HepG2 (cell line): ENCODE results near the gene RPS6KB2. TPM values are rescaled to one million over a fixed set of nuclear protein-coding genes. Genes with fewer than 3 reads are reported as not detected.

Experiments
- ATAC-seq: fragments of 200-7000 bp; cut with Tn5 transposase; 3 replicates; pipeline ENCODE4 v1.9.1; 2020; ENCODE audit warnings: mild to moderate bottlenecking, moderate library complexity
- BruUV-seq: library from RNA; stranded (reverse); fragments of 400-500 nt; replicated peaks from 2 replicates; lab custom pipeline; 2021; lab: Mats Ljungman, UMichigan
- CTCF ChIA-PET: fragments of 300-600 bp; formaldehyde crosslinking; extraction: SDS; loops from one replicate; lab custom pipeline; 2021; ENCODE audit warnings: low total read pairs, inconsistent platforms, low intra/inter-chr PET ratio; lab: Yijun Ruan, JAX
- POLR2A ChIA-PET: fragments of 350-600 bp; sonication (Branson Sonifier 250); formaldehyde crosslinking; loops from one replicate; lab custom pipeline; 2020; ENCODE audit warnings: antibody characterized with exemption, inconsistent platforms; lab: Yijun Ruan, JAX
- DNase-seq: peaks from one replicate; pipeline ENCODE4 v3.0.0-alpha.2; 2015; ENCODE audit warnings: low spot score
- FAIRE-seq: peaks from 3 replicates; lab custom pipeline; 2011; peaks lifted over from hg19 to GRCh38; lab: Jason Lieb, UNC
- H2AFZ ChIP-seq: one replicate; pipeline ENCODE4 v1.6.1; 2011; ENCODE audit warnings: low read length, inconsistent platforms
- H3K27ac ChIP-seq: fragments of 300-600 bp; 3 replicates; pipeline ENCODE4 v1.8.0; 2011; ENCODE audit warnings: mixed run types, mild to moderate bottlenecking, mixed read lengths, low read length, inconsistent platforms; ENCODE audit not compliant: insufficient read depth; ENCODE audit errors: extremely low read length
- H3K27me3 ChIP-seq, 2 experiments: fragments of 200-600 bp in 1 of 2; 2 replicates in 1 of 2; 3 replicates in 1 of 2; pipeline versions ENCODE4 v1.6.0 to v1.8.0; 2011; ENCODE audit warnings: low read length in 2 of 2, mild to moderate bottlenecking in 2 of 2, moderate library complexity in 2 of 2, inconsistent platforms in 1 of 2; ENCODE audit not compliant: insufficient read depth in 2 of 2, control insufficient read depth in 1 of 2
- H3K36me3 ChIP-seq, 2 experiments: fragments of 200-600 bp in 1 of 2; replicated peaks in 1 of 2; 2 replicates in 1 of 2; 3 replicates in 1 of 2; pipeline versions ENCODE4 v1.5.1 to v1.8.0; 2011; ENCODE audit warnings: low read length in 2 of 2, inconsistent platforms in 1 of 2; ENCODE audit not compliant: insufficient read depth in 2 of 2, control insufficient read depth in 1 of 2
- H3K4me1 ChIP-seq: 2 replicates; pipeline ENCODE4 v1.5.1; 2012; ENCODE audit warnings: low read length, inconsistent platforms; ENCODE audit not compliant: insufficient read depth
- H3K4me2 ChIP-seq: 2 replicates; pipeline ENCODE4 v1.6.0; 2011; ENCODE audit warnings: low read depth, low read length, inconsistent platforms
- H3K4me3 ChIP-seq, 3 experiments: fragments of 200-600 bp in 1 of 3; sonication (generic), shearing (Covaris generic) in 1 of 3; replicated peaks in 1 of 3; 2 replicates each; pipeline ENCODE4 v1.5.1; 2011 to 2016; ENCODE audit warnings: low read length in 3 of 3, inconsistent platforms in 2 of 3, low read depth in 2 of 3, mild to moderate bottlenecking in 2 of 3, control low read depth in 1 of 3, mixed read lengths in 1 of 3; ENCODE audit not compliant: insufficient read depth in 1 of 3
- H3K79me2 ChIP-seq: one replicate; pipeline ENCODE4 v1.6.1; 2011; ENCODE audit warnings: low read length, inconsistent platforms; ENCODE audit not compliant: insufficient read depth
- H3K9ac ChIP-seq: 2 replicates; pipeline ENCODE4 v1.6.0; 2011; ENCODE audit warnings: mild to moderate bottlenecking, low read depth, low read length, inconsistent platforms; ENCODE audit not compliant: insufficient read depth
- H3K9me3 ChIP-seq: 2 replicates; pipeline ENCODE4 v1.5.1; 2012; ENCODE audit warnings: mild to moderate bottlenecking, low read length
- H4K20me1 ChIP-seq: 2 replicates; pipeline ENCODE4 v1.6.0; 2011; ENCODE audit warnings: inconsistent platforms, mild to moderate bottlenecking, low read length, moderate library complexity; ENCODE audit not compliant: insufficient read depth
- BRCA1 ChIP-seq: sonication (generic); formaldehyde crosslinking; IDR thresholded peaks from 2 replicates; pipeline ENCODE4 v1.4.0; 2020; ENCODE audit warnings: missing genetic modification reagents
- FOSL2 ChIP-seq: sonication (generic); formaldehyde crosslinking; IDR thresholded peaks from 2 replicates; pipeline ENCODE4 v1.4.0; 2020; ENCODE audit warnings: missing genetic modification reagents
- FOXK2 ChIP-seq: fragments of 450-650 bp; IDR thresholded peaks from 2 replicates; pipeline ENCODE4 v1.6.1; 2016
- FOXO1 ChIP-seq: sonication (generic); formaldehyde crosslinking; IDR thresholded peaks from 2 replicates; pipeline ENCODE4 v1.4.0; 2020; ENCODE audit warnings: missing genetic modification reagents
- HNF1B ChIP-seq: sonication (generic); formaldehyde crosslinking; IDR thresholded peaks from 2 replicates; pipeline ENCODE4 v1.5.1; 2020; ENCODE audit warnings: mild to moderate bottlenecking, moderate library complexity, missing genetic modification reagents
- MAFF ChIP-seq: IDR thresholded peaks from 2 replicates; pipeline ENCODE4 v1.6.1; 2011; ENCODE audit warnings: low read depth, low read length, improper control_type of control experiment
- MLLT10 ChIP-seq: sonication (generic); formaldehyde crosslinking; IDR thresholded peaks from 2 replicates; pipeline ENCODE4 v1.4.0; 2020; ENCODE audit warnings: missing genetic modification reagents
- MYNN ChIP-seq: sonication (generic); formaldehyde crosslinking; IDR thresholded peaks from 2 replicates; pipeline ENCODE4 v1.4.0; 2020; ENCODE audit warnings: mild to moderate bottlenecking, low read depth, missing genetic modification reagents
- NBN ChIP-seq: fragments of 450-650 bp; conservative IDR thresholded peaks from 2 replicates; pipeline ENCODE4 v1.6.1; 2017
- NFKBIZ ChIP-seq: IDR thresholded peaks from 2 replicates; pipeline ENCODE4 v1.6.1; 2018; ENCODE audit warnings: missing genetic modification reagents, missing compliant biosample characterization
- ZBTB1 ChIP-seq: sonication (generic); formaldehyde crosslinking; IDR thresholded peaks from 2 replicates; pipeline ENCODE4 v1.4.0; 2020; ENCODE audit warnings: missing genetic modification reagents, borderline replicate concordance
- ZNF142 ChIP-seq: sonication (generic); formaldehyde crosslinking; IDR thresholded peaks from 2 replicates; pipeline ENCODE4 v1.4.0; 2020; ENCODE audit warnings: missing genetic modification reagents
- ZNF24 ChIP-seq: fragments of 450-650 bp; IDR thresholded peaks from 2 replicates; pipeline ENCODE4 v1.6.1; 2017; ENCODE audit warnings: antibody characterized with exemption, mild to moderate bottlenecking
- ZNF260 ChIP-seq: sonication (generic); formaldehyde crosslinking; IDR thresholded peaks from 2 replicates; pipeline ENCODE4 v1.4.0; 2020; ENCODE audit warnings: missing genetic modification reagents, low read depth, mild to moderate bottlenecking, borderline replicate concordance
- ZNF382 ChIP-seq: sonication (generic); formaldehyde crosslinking; IDR thresholded peaks from 2 replicates; pipeline ENCODE4 v1.5.0; 2020; ENCODE audit warnings: missing genetic modification reagents, mild to moderate bottlenecking, borderline replicate concordance
- ZNF546 ChIP-seq: sonication (generic); formaldehyde crosslinking; conservative IDR thresholded peaks from 2 replicates; pipeline ENCODE4 v1.8.1; 2023; ENCODE audit warnings: mild to moderate bottlenecking, missing genetic modification reagents
- ZNF558 ChIP-seq: sonication (generic); formaldehyde crosslinking; IDR thresholded peaks from 2 replicates; pipeline ENCODE4 v1.9.0; 2022; ENCODE audit warnings: mild to moderate bottlenecking, missing genetic modification reagents, borderline replicate concordance
- ZNF607 ChIP-seq: sonication (generic); formaldehyde crosslinking; IDR thresholded peaks from 2 replicates; pipeline ENCODE4 v1.5.1; 2020; ENCODE audit warnings: missing genetic modification reagents, mild to moderate bottlenecking, borderline replicate concordance
- ZZZ3 ChIP-seq: sonication (generic); formaldehyde crosslinking; IDR thresholded peaks from 2 replicates; pipeline ENCODE4 v1.4.0; 2020; ENCODE audit warnings: missing genetic modification reagents, mild to moderate bottlenecking, borderline replicate concordance
- WGBS: methylation state at CpG from one replicate; pipeline ENCODE4 v1.1.6; 2017; ENCODE audit warnings: low lambda C conversion rate; 5-methylcytosine and 5-hydroxymethylcytosine counted together
- in situ Hi-C: cut with HindIII; loops from 2 replicates; pipeline ENCODE4 v1.10.0; 2017; ENCODE audit warnings: low pct_unique_long_range_greater_than_20kb; ENCODE audit not compliant: extremely low pct_ligation_motif_present
- intact Hi-C: fragments of 100-400 bp; cut with micrococcal nuclease; formaldehyde crosslinking; loops from one replicate; pipeline ENCODE4 v1.10.0; 2022; ENCODE audit not compliant: unreplicated experiment
- polyA plus RNA-seq, 8 experiments: library from polyadenylated mRNA; depleted of rRNA in 3 of 8; stranded (reverse) in 7 of 8; unstranded in 1 of 8; fragments of >200 nt; fragmentation: Illumina TruSeq in 4 of 8; extraction: Trizol in 4 of 8; gene quantifications; 2 replicates each; pipeline versions ENCODE4 v1.2.1 to v1.2.3, GENCODE V29; 2011 to 2016; ENCODE audit warnings: low read depth in 4 of 8, missing spikeins in 1 of 8, mixed read lengths in 1 of 8; ENCODE audit not compliant: insufficient read depth in 1 of 8
- total RNA-seq, 5 experiments: library from RNA; depleted of rRNA; stranded (reverse); fragments of >200 nt; fragmentation: Illumina TruSeq; extraction: Trizol; gene quantifications; 2 replicates each; pipeline ENCODE4 v1.2.3, GENCODE V29; 2016; ENCODE audit warnings: low read depth in 1 of 5

Gene RPS6KB2
- total and polyA plus RNA-seq, 2 of the 13 experiments (the other 11 are each of a cell fraction or from before 2014, with no cell fraction given): 52.9 to 54.8 TPM

- peaks cover 61% of the 10 kb centered on the region for H3K4me1 ChIP-seq
- ChIA-PET POLR2A (interaction anchor here (4.4 to 6.2 kb wide), 2 partner anchors 15 to 51 kb away, joined by 42 to 78 read pairs; partner anchors contain the start of gene POLD4), CTCF (no interaction called here)
- 33% methylated on average over 6 of the region's 13 CpGs for WGBS
- H3K36me3 ChIP-seq: peaks cover 0 to 3% of the 10 kb centered on the region in 2 experiments; a peak in 1 of 5 replicates
- H4K20me1 ChIP-seq: peaks cover 3% of the 10 kb centered on the region; the same call in 1 of the 2 replicates
- intact Hi-C loops (no loop called here), in situ Hi-C loops (loop anchor here (5.0 kb wide), 2 partner anchors 63 to 103 kb away; partner anchors contain the start of genes CDK2AP2, PITPNM1 and TMEM134)
- H3K27me3 ChIP-seq: peaks cover 2 to 4% of the 10 kb centered on the region in 2 experiments; a peak in 1 of 5 replicates
- H3K9me3 ChIP-seq: no peaks in the 10 kb centered on the region
- ATAC-seq (no peak), DNase-seq (no peak), FAIRE-seq (no peak)
- peaks cover 14% of the 10 kb centered on the region for H3K79me2 ChIP-seq
- H3K4me3 ChIP-seq: peak overlapping the region in 2 of 3 experiments; percentile 52 to 57; a peak in 5 of 6 replicates
- H3K4me2 ChIP-seq: peak overlapping the region; percentile 69
- BruUV-seq: no TSS peak
- no peak overlapping the region for H3K27ac ChIP-seq
- peak overlapping the region; percentile 50; the same call in 1 of the 2 replicates for H3K9ac ChIP-seq
- H2AFZ ChIP-seq: no peak overlapping the region
- TF ChIP-seq ZNF382 (no peak), ZNF142 (no peak), NBN (no peak), ZNF24 (no peak), ZZZ3 (CRISPR knock-in tag) (no peak), MLLT10 (CRISPR knock-in tag) (no peak), FOSL2 (no peak), ZNF558 (CRISPR knock-in tag) (no peak), ZNF607 (CRISPR knock-in tag) (no peak), ZNF546 (CRISPR knock-in tag) (no peak), HNF1B (CRISPR knock-in tag) (no peak), ZBTB1 (no peak), BRCA1 (CRISPR knock-in tag) (no peak), MYNN (CRISPR knock-in tag) (no peak), ZNF260 (CRISPR knock-in tag) (no peak), NFKBIZ (CRISPR knock-in tag) (no peak), MAFF (no peak), FOXO1 (CRISPR knock-in tag) (no peak), FOXK2 (no peak)
Measured at GRCh38 chr11:67404515-67405195, 23.6 kb upstream of the RPS6KB2 start.
